HT1080 (cell line): ENCODE data around the gene TUFT1. TPM values are rescaled to one million over a fixed set of nuclear protein-coding genes. Genes with fewer than 3 reads are reported as not detected.
A peak's percentile ranks its signal among the peaks of the same experiment; 100 is the strongest.

Experiments used
- DNase-seq: peaks from one replicate; pipeline ENCODE4 v3.0.0-alpha.2; 2015; ENCODE audit warnings: low read depth
- polyA plus RNA-seq, 2 experiments: library from polyadenylated mRNA; depleted of rRNA; stranded (reverse); fragments of >200 nt; gene quantifications; 2 replicates each; pipeline ENCODE4 v1.2.3, GENCODE V29; 2015
- total RNA-seq: library from RNA; depleted of rRNA; stranded (reverse); fragments of >200 nt; shearing (Covaris generic); gene quantifications from 2 replicates; pipeline ENCODE4 v1.2.3, GENCODE V29; 2014; rRNA removed

TUFT1 gene, protein sequence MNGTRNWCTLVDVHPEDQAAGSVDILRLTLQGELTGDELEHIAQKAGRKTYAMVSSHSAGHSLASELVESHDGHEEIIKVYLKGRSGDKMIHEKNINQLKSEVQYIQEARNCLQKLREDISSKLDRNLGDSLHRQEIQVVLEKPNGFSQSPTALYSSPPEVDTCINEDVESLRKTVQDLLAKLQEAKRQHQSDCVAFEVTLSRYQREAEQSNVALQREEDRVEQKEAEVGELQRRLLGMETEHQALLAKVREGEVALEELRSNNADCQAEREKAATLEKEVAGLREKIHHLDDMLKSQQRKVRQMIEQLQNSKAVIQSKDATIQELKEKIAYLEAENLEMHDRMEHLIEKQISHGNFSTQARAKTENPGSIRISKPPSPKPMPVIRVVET
- total RNA-seq, result 7.2 and 9.3 TPM in 2 replicates
- 13.7 and 13.8 TPM in 2 replicates for polyA plus RNA-seq (2015; cell fraction: cytosol; rRNA removed)
- polyA plus RNA-seq (2015; cell fraction: nucleus; rRNA removed), result 17.0 and 18.5 TPM in 2 replicates

- DNase-seq, result peak; percentile 89
Observed at GRCh38 chr1:151540021-151540981, at the start of gene TUFT1. TSS of gene TUFT1 (plus strand) at chr1:151540309. CDS start at chr1:151540367, 58 bp downstream.

GRCh38 chr1:151491641-151492040 lies 48.5 kb upstream of the TUFT1 start:
- no peak for DNase-seq

- no peak for DNase-seq
Observed at GRCh38 chr1:151492120-151492519, 48.0 kb upstream of the TUFT1 start.

GRCh38 chr1:151493042-151493441 lies 47.1 kb upstream of the TUFT1 start:
- DNase-seq, result no peak

- peak; percentile 89 for DNase-seq
Observed at GRCh38 chr1:151494741-151495281, 45.3 kb upstream of the TUFT1 start.

DNA sequence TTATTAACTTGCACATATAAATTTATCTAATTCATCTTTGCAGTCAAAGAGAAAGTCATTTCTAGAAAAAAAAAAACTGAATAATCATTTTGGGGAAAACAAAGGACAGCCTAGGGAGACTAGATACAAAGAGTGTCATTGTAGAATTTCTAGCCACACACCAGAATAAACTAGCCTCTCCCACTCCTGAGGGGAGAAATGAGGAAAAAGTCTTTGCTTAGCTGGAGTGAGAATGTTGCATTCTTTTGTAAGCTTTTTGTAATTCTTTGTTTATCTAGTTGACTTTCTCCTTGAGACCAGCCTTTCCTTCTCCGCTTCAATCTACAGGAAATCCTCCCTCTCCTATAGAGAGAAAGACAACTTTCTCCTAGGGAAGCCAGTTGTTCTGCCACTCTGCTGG lies 44.8 kb upstream of the TUFT1 start:
- DNase-seq, result no peak

DNA sequence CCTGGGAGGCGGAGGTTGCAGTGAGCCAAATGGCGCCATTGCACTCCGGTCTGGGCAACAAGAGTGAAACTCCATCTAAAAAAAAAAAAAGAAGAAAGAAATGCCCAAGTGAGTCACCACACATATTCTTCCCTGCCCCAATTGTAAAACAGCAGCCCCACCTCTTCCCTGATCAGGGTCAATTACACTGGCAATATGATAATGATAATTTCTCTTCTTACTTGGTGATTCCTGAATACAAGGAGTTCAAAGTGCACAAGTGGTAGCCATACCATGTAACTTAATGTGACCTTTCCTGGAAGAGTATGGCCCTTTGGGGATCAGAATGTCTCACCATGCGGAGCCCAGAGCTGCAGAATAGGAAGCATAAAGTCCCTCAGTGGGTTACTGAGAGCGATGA lies 40.7 kb upstream of the TUFT1 start:
- no peak for DNase-seq

GRCh38 chr1:151499930-151500329 lies 40.2 kb upstream of the TUFT1 start:
- DNase-seq, result no peak

DNA sequence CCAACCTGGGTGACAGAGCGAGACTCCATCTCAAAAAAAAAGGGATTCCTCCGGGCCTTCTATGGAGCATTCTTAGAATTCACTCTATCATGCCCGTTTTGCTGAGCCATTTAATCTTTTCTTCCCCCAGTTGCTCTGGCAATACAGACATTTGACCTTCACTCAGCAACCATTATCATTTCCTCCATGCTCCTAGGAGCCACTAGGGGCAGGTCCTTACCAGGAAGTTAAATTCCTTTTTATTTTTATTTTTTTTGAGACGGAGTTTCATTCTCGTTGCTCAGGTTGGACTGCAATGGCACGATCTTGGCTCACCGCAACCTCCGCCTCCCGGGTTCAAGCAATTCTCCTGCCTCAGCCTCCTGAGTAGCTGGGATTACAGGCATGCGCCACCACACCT lies 38.6 kb upstream of the TUFT1 start:
- no peak for DNase-seq

- no peak for DNase-seq
Observed at GRCh38 chr1:151502035-151502700, 37.9 kb upstream of the TUFT1 start.

GRCh38 chr1:151502859-151503780 lies 37.0 kb upstream of the TUFT1 start:
- DNase-seq, result no peak

DNA sequence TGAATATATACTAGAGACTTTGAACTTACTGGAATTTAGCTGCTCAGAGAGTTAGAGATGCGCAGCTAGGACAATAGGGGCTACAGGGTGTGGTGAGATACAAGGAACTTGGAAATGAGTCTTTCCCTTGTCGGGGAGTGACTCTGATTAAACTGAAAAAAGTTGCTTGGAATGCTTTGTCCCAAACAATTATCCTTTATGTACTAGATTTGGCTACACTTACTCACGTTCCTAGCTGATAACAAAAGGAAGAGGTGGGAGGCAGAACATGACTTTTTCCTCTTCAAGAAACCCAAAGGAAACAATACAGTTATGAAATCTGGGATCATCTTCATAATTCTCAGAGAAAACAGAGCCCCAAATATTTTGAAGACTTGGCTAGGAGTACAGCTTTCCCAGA lies 35.9 kb upstream of the TUFT1 start:
- peak; percentile 47 for DNase-seq

DNA sequence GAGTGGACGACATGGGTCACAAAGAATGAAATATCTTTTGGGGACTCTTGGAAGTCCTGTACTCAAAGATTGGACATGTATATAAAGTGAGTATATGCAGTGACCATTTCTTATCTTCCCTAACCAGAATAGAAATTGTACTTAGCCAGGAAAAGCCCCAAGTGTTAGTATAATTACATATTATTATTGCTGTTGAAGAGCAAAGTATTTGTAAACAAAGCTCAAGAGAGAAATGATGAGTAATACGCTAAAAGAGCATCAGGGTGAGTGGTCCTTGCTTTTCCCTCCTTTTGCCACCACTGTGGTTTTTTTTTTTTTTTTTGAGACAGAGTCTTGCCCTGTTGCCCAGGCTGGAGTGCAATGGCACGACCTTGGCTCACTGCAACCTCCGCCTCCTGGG lies 35.4 kb upstream of the TUFT1 start:
- DNase-seq, result no peak

- peak; percentile 22 for DNase-seq
Observed at GRCh38 chr1:151508833-151509232, 31.3 kb upstream of the TUFT1 start.

GRCh38 chr1:151509350-151510019 lies 30.6 kb upstream of the TUFT1 start:
- no peak for DNase-seq

- DNase-seq, result no peak
Observed at GRCh38 chr1:151510020-151510405, 30.1 kb upstream of the TUFT1 start.

DNA sequence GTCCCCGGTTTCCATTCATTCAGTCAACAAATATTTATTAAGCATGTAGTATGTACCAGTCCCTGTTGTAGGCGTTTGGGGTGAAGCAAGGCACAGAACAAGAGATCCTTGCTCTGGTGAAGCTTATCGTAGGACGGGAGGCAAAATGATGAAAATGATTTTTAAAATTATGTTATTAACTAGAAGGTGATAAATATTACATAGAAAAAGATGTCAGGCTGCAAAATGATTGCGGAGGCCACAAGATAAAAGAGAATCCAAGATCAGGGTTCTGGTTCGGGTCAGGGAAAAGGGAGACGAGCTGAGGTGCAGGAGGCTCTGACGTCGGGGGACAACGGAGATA lies 29.5 kb upstream of the TUFT1 start:
- DNase-seq, result no peak

DNA sequence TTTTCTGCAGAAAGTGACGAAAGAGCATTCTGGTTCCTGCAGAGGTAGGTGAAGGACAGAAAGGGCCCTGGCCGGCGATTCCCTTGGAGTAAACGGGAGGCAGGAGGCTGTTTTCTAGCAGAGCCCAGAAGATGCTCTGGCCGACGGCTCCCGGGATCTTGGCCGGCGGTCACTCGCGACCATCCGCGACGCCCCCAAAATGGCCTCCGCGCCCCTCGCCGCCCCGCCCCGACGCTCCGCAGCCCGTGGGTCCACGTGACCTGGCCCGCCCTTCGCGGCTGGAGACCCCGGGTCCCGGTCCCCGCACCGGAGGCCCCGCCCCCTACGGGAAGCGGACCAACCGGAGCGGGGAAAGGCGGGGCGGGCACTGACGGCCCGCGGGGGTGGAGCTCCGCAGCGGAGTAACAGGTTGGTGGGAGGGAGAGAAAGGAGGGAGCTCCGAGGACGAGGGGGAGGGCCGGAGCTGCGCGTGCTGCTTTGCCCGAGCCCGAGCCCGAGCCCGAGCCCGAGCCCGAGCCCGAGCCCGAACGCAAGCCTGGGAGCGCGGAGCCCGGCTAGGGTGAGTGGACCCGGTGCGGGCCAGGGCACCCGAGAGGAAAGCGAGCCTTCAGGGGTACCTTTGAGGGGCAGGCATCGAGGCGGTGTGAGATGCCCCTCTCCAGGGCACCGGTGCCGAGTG lies 29.0 kb upstream of the TUFT1 start, which contains the start of gene CGN:
Gene CGN (plus strand): TSS at position 431 of the 679 bp plus-strand sequence. CDS start 7,133 bp downstream, outside the sequence.
- peak; percentile 78 for DNase-seq
